Dendritic cell treated with granulocyte-macrophage colony-stimulating factor and Interleukin-4, amounts not matched to agents 40 ng/mL and 50 ng/mL, for 4 days (primary cell): ENCODE data around the gene PLPPR1.

Experiments used
- H3K27ac Mint-ChIP-seq: one replicate; pipeline ENCODE4 v1.8.0; 2022; ENCODE audit warnings: mild to moderate bottlenecking, mixed read lengths
- H3K27me3 Mint-ChIP-seq: one replicate; pipeline ENCODE4 v1.8.0; 2022; ENCODE audit warnings: mild to moderate bottlenecking, mixed read lengths
- H3K36me3 Mint-ChIP-seq: one replicate; pipeline ENCODE4 v1.8.0; 2022; ENCODE audit warnings: low read depth, mixed read lengths
- H3K4me1 Mint-ChIP-seq: one replicate; pipeline ENCODE4 v1.8.0; 2022; ENCODE audit warnings: low read depth, mixed read lengths
- H3K4me3 Mint-ChIP-seq: one replicate; pipeline ENCODE4 v1.8.0; 2022; ENCODE audit warnings: mild to moderate bottlenecking, moderate library complexity, mixed read lengths
- H3K9me3 Mint-ChIP-seq: one replicate; pipeline ENCODE4 v1.8.0; 2022; ENCODE audit warnings: mixed read lengths
- intact Hi-C: fragments of 100-400 bp; cut with micrococcal nuclease; formaldehyde crosslinking; loops from one replicate; pipeline ENCODE4 v1.15.0; 2022

PLPPR1 gene

DNA sequence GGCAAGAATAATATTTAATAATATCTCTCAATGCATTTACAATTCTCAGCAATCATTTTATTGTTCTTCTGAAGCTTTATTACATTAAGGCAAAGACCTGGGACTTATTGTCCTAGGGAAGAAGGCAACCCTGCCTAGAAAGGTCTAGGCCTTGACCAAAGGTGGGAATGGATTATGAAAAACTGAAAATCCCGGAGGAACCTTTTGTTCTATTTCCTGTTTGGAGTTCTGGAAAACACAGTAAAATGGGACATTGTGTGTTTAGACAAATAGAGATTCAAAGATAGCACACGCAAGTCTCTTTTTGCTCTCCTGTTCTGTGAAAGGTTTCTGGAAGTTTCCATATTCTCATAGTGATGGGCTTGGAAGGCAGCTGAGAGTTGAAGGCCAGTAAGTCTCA, 325.2 kb downstream of the PLPPR1 start:
- Mint-ChIP-seq H3K4me3 (no peak overlapping the region), H3K9me3 (no peaks in the 10 kb centered on the region), H3K36me3 (no peaks in the 10 kb centered on the region), H3K27ac (no peak overlapping the region), H3K27me3 (no peaks in the 10 kb centered on the region), H3K4me1 (no peaks in the 10 kb centered on the region)
- intact Hi-C loops: no loop called here

DNA sequence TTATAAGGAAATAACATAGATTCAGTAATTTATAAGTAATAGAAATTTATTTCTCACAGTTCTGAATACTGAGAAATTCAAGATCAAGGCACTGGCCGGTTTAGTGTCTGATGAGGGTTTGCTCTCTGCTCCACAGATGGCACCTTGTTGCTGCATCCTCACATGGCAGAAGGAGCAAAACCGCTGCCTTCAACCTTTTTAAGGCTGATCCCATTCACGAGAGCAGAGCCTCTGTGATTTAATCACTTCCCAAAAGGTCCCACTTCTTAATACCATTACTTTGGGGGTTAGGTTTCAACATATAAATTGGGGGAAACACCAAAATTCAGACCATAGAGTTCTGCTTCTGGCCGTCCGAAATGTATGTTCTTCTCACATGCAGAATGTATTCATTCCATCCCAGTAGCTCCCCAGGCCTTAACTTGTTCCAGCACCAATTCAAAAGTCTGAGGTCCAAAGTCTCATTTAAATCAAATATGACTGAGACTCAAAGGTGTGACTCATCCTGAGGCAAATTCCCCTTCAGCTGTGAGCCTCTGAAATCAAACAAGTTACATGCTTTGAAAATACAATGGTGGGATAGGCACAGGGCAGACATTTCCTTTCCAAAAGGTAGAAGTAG, 325.7 kb downstream of the PLPPR1 start:
- no peaks in the 10 kb centered on the region for H3K9me3 Mint-ChIP-seq
- H3K4me1 Mint-ChIP-seq: no peaks in the 10 kb centered on the region
- no peak overlapping the region for H3K4me3 Mint-ChIP-seq
- H3K27me3 Mint-ChIP-seq: no peaks in the 10 kb centered on the region
- intact Hi-C loops: no loop called here
- H3K27ac Mint-ChIP-seq: no peak overlapping the region
- H3K36me3 Mint-ChIP-seq: no peaks in the 10 kb centered on the region

DNA sequence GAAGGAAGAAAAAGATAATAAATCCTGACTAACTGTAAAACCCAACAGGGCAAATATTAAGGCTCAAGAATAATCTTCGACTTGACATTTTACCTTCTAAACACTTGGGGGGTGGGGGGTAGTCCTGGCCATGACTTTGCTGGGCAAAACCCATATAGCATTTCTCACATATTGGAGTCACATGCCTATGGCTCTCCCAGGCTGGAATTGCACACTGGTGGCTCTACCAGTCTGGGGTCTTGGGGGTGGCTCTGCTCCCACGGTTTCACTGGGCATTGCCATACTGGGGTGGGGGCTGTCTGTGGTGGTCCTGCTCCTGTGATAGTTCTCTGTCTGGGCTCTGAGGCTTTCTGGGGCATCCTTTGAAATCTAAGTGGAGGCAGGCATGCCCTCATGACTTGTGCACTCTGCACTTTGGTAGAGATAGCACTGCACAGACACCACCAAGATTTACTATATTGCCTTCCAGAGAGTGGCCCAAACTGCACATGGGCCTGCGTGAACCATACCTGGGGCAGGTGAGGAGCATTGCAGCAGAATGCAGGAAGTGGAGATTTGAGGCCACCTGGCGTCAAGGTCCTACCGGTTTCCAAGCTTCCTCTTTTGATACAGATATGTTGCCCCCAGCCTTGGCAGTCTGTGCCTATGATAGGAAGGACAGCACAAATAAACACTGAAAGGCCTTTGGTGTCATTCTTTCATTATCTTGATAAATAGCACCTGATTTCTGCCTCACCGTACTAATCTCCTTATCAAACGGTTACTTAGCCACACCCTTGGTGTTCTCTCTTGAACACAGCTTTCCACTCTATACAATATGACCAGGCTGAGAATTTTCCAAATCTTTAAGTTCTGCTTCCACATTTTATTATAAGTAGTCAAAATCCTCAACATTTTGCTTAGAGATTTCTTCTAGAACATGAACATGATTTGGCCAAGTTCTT, 326.5 kb downstream of the PLPPR1 start:
- intact Hi-C loops: no loop called here
- Mint-ChIP-seq H3K4me1 (no peaks in the 10 kb centered on the region), H3K27ac (no peak overlapping the region), H3K36me3 (no peaks in the 10 kb centered on the region), H3K27me3 (no peaks in the 10 kb centered on the region), H3K9me3 (no peaks in the 10 kb centered on the region), H3K4me3 (no peak overlapping the region)

GRCh38 chr9:101356619-101357018, 328.1 kb downstream of the PLPPR1 start:
- H3K4me3 Mint-ChIP-seq: no peak overlapping the region
- H3K4me1 Mint-ChIP-seq: no peaks in the 10 kb centered on the region
- no peaks in the 10 kb centered on the region for H3K9me3 Mint-ChIP-seq
- intact Hi-C loops: no loop called here
- H3K36me3 Mint-ChIP-seq: no peaks in the 10 kb centered on the region
- no peaks in the 10 kb centered on the region for H3K27me3 Mint-ChIP-seq
- H3K27ac Mint-ChIP-seq: no peak overlapping the region

- H3K36me3 Mint-ChIP-seq: no peaks in the 10 kb centered on the region
- H3K27ac Mint-ChIP-seq: no peak overlapping the region
- no peaks in the 10 kb centered on the region for H3K9me3 Mint-ChIP-seq
- intact Hi-C loops: no loop called here
- no peak overlapping the region for H3K4me3 Mint-ChIP-seq
- H3K27me3 Mint-ChIP-seq: no peaks in the 10 kb centered on the region
- H3K4me1 Mint-ChIP-seq: no peaks in the 10 kb centered on the region
Observed at GRCh38 chr9:101359679-101360078, 331.2 kb downstream of the PLPPR1 start.

DNA sequence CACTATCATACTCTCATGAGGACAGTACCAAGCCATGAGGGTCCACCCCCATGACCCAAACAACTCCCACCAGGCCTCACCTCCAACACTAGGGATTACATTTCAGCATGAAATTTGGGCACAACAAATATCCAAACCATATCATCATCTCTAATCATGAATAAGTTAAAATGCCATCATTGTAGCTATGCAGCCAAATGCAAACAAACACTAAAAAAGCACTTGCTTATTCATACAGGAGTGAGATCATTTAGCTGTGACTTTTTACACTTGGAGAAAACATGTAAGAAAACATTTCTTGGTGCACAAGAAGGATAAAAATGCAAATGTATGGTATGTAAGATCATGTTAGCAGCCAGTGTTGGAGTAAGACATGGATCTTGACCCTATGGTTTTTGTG, 332.1 kb downstream of the PLPPR1 start:
- H3K9me3 Mint-ChIP-seq: no peaks in the 10 kb centered on the region
- no peak overlapping the region for H3K27ac Mint-ChIP-seq
- H3K27me3 Mint-ChIP-seq: no peaks in the 10 kb centered on the region
- intact Hi-C loops: no loop called here
- no peak overlapping the region for H3K4me3 Mint-ChIP-seq
- no peaks in the 10 kb centered on the region for H3K4me1 Mint-ChIP-seq
- no peaks in the 10 kb centered on the region for H3K36me3 Mint-ChIP-seq

DNA sequence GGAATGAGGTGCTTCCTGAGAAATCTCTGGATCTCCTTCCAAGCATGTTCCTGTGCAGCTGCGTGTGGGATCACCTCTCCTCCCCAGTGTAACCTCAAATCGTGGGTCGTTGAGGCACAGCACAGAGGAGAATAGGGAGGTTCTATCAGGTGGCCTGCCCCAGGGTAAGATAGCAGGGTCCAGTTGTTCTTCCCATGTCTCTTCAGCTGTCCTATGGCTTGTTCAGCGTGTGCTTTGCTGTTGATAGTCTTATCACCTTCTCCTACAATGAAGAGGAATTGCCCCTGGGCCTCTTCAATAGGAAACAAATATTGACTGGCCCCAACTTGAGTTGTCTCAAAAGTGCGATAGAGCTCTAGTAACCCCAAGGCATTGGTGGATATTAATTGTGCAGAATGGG, 333.9 kb downstream of the PLPPR1 start:
- Mint-ChIP-seq H3K4me1 (no peaks in the 10 kb centered on the region), H3K27ac (no peak overlapping the region), H3K27me3 (no peaks in the 10 kb centered on the region), H3K36me3 (no peaks in the 10 kb centered on the region), H3K4me3 (no peak overlapping the region), H3K9me3 (no peaks in the 10 kb centered on the region)
- intact Hi-C loops: no loop called here

DNA sequence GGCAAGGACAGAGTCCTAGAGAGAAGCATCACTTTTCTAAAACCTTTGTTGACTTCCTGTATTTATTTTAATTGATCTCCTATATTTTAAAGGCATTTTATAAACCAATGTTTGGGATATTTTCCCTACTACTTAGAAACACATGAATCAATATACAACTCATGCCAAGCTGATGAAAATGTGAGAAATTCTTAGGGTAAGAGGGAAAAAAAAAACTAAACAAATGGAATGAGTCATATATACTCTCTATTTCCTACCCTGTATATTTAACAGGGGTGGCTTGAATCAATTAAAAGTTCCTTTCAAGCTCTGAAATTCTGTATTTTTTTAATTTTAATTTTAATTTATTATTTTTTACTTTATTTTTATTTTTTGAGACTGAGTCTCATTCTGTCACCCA, 336.7 kb downstream of the PLPPR1 start:
- no peaks in the 10 kb centered on the region for H3K27me3 Mint-ChIP-seq
- no peaks in the 10 kb centered on the region for H3K36me3 Mint-ChIP-seq
- no peak overlapping the region for H3K27ac Mint-ChIP-seq
- no peak overlapping the region for H3K4me3 Mint-ChIP-seq
- H3K4me1 Mint-ChIP-seq: no peaks in the 10 kb centered on the region
- intact Hi-C loops: no loop called here
- H3K9me3 Mint-ChIP-seq: no peaks in the 10 kb centered on the region

DNA sequence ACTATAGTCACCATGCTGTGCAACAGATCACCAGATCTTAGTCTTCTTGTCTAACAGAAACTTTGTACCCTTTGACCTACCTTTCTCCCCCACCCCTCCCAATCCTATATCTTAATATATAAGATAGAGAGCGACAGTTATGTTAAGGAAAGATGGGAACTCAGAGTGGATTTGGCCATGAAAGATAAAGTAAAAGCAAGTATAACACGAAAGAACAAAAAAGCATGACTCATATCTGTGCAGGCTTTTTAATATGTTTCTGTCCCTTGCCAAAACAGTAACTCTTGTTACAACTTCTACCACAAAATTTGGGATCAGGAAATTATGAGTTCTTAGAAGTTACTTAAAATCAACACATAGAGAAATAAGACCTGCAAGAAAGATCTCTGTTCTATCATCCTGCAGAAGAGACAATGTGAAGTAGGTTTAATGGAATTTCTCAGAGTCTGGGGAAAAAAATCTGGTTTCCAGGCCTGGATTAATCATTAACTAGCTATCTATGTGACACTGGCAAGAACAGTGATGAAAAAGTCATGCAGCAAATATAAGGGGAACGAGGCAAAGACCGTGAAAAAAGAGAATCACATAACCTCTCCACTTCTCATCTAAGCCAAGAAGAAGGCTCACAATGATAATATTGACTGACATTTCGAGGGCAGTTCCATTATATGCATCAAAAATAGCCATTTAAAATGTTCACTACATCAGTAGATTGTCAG, 337.7 kb downstream of the PLPPR1 start:
- H3K27me3 Mint-ChIP-seq: no peaks in the 10 kb centered on the region
- no peaks in the 10 kb centered on the region for H3K9me3 Mint-ChIP-seq
- H3K36me3 Mint-ChIP-seq: no peaks in the 10 kb centered on the region
- no peak overlapping the region for H3K4me3 Mint-ChIP-seq
- no peak overlapping the region for H3K27ac Mint-ChIP-seq
- H3K4me1 Mint-ChIP-seq: no peaks in the 10 kb centered on the region
- intact Hi-C loops: no loop called here

- Mint-ChIP-seq H3K27me3 (no peaks in the 10 kb centered on the region), H3K9me3 (no peaks in the 10 kb centered on the region), H3K27ac (no peak overlapping the region), H3K4me3 (no peak overlapping the region), H3K36me3 (no peaks in the 10 kb centered on the region), H3K4me1 (no peaks in the 10 kb centered on the region)
- intact Hi-C loops: no loop called here
Observed at GRCh38 chr9:101367323-101367722, 338.8 kb downstream of the PLPPR1 start.

DNA sequence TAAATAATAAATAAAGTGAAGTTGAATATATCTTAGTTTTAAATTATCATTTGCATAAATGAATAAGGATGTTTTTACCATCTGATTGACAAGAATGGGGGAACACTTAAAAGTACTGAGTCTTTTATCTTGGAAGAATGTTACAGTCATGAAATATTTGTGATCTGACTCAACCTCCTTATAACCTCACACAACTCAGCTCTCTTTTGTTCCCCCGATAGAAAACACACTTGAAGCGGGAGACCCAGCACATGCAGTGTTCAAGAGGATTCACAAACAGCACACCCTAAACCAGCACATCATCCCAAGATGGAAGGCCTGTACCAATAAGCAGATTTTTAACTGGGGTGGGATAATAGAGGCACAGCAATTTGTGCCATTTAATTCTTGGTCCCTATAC, 340.8 kb downstream of the PLPPR1 start:
- no peaks in the 10 kb centered on the region for H3K36me3 Mint-ChIP-seq
- H3K9me3 Mint-ChIP-seq: no peaks in the 10 kb centered on the region
- no peaks in the 10 kb centered on the region for H3K4me1 Mint-ChIP-seq
- H3K4me3 Mint-ChIP-seq: no peak overlapping the region
- intact Hi-C loops: no loop called here
- H3K27me3 Mint-ChIP-seq: no peaks in the 10 kb centered on the region
- H3K27ac Mint-ChIP-seq: no peak overlapping the region

DNA sequence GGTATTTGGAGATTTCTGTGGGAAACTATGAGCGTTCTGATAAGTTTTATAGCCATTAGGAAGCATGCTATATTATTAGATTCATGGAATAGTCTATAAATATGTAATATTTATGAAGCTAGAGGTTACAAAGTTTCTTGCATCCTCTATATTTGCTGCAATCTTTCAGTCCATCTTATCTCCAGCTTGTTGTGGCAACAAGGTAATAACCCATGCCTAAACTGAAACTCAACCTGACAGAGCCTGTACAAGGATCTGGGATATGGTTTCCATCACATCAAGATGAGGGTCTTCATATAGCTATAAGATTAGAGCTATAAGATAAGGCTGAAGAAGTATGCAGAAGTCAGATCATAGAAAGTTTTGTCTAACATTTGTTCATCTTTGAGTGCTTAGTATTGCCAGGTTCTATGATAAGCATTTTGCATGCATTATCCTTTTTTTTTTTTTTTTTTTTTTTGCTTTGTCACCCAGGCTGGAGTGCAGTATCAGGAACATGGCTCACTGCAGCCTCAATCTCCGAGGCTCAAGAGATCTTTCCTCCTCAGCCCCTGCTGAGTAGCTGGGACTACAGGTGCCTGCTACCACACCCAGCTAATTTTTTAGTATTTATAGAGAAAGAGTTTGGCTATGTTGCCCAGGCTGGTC, 341.5 kb downstream of the PLPPR1 start:
- no peaks in the 10 kb centered on the region for H3K4me1 Mint-ChIP-seq

GRCh38 chr9:101371813-101372212, 343.3 kb downstream of the PLPPR1 start:
- H3K36me3 Mint-ChIP-seq: no peaks in the 10 kb centered on the region

More for the DNA sequence above, 341.5 kb downstream of the PLPPR1 start:
- no peaks in the 10 kb centered on the region for H3K9me3 Mint-ChIP-seq
- H3K4me3 Mint-ChIP-seq: no peak overlapping the region
- intact Hi-C loops: loop anchor here (10.0 kb wide), 1 partner anchor 65 kb away; the partner anchor contains the start of gene ALDOB
- H3K27ac Mint-ChIP-seq: no peak overlapping the region
- no peaks in the 10 kb centered on the region for H3K36me3 Mint-ChIP-seq
- H3K27me3 Mint-ChIP-seq: no peaks in the 10 kb centered on the region

More at GRCh38 chr9:101371813-101372212, 343.3 kb downstream of the PLPPR1 start:
- H3K4me3 Mint-ChIP-seq: no peak overlapping the region
- no peaks in the 10 kb centered on the region for H3K27me3 Mint-ChIP-seq
- H3K9me3 Mint-ChIP-seq: peaks cover 11% of the 10 kb centered on the region
- H3K27ac Mint-ChIP-seq: no peak overlapping the region
- intact Hi-C loops: loop anchor here (10.0 kb wide), 1 partner anchor 63 kb away; the partner anchor contains the start of gene ALDOB
- H3K4me1 Mint-ChIP-seq: no peaks in the 10 kb centered on the region
